CD14-positive monocyte (primary cell): ENCODE measurements around the gene SCARB1. TPM values are rescaled to one million over a fixed set of nuclear protein-coding genes. Genes with fewer than 3 reads are reported as not detected.

Source experiments
- DNase-seq, 3 donors: peaks; one replicate each; pipeline ENCODE4 v3.0.0-alpha.2; 2011 to 2022
- H2AFZ ChIP-seq: 2 replicates; pipeline ENCODE4 v1.6.0; 2012; ENCODE audit warnings: mild to moderate bottlenecking, low read depth, low read length, inconsistent platforms; ENCODE audit not compliant: insufficient read depth, poor library complexity, severe bottlenecking
- H3K27ac ChIP-seq, 2 donors: 1 replicate in 1 of 2; 2 replicates in 1 of 2; pipeline ENCODE4 v1.5.1; 2012 to 2013; ENCODE audit warnings: low read length in 2 of 2, control low read depth in 1 of 2, inconsistent platforms in 1 of 2, low read depth in 1 of 2, mild to moderate bottlenecking in 1 of 2
- H3K27me3 ChIP-seq, 2 donors: one replicate each; pipeline versions ENCODE4 v1.6.0 to v1.6.1; 2011 to 2013; ENCODE audit warnings: low read length in 2 of 2; ENCODE audit not compliant: control insufficient read depth in 2 of 2, insufficient read depth in 2 of 2
- H3K36me3 ChIP-seq, 2 donors: replicated peaks in 1 of 2; 1 replicate in 1 of 2; 2 replicates in 1 of 2; pipeline versions ENCODE4 v1.5.1 to v1.6.1; 2012 to 2013; ENCODE audit warnings: low read length in 2 of 2, control low read depth in 1 of 2, inconsistent platforms in 1 of 2, mild to moderate bottlenecking in 1 of 2; ENCODE audit not compliant: insufficient read depth in 2 of 2, control insufficient read depth in 1 of 2
- H3K4me1 ChIP-seq, 2 donors: 1 replicate in 1 of 2; 2 replicates in 1 of 2; pipeline versions ENCODE4 v1.5.1 to v1.6.1; 2012 to 2013; ENCODE audit warnings: low read length in 2 of 2, control low read depth in 1 of 2, inconsistent platforms in 1 of 2, mild to moderate bottlenecking in 1 of 2, moderate library complexity in 1 of 2; ENCODE audit not compliant: insufficient read depth in 2 of 2, control insufficient read depth in 1 of 2
- H3K4me2 ChIP-seq: replicated peaks from 2 replicates; pipeline ENCODE3; 2012; ENCODE audit warnings: low read length, moderate library complexity, mild to moderate bottlenecking; ENCODE audit not compliant: poor library complexity, severe bottlenecking; ENCODE audit errors: extremely low read depth
- H3K4me3 ChIP-seq, 3 experiments: fragments of 200-600 bp in 1 of 3; sonication (generic) in 1 of 3; replicated peaks in 1 of 3; 1 replicate in 2 of 3; 2 replicates in 1 of 3; pipeline ENCODE4 v1.5.1; 2011 to 2013; ENCODE audit warnings: low read length in 3 of 3, mild to moderate bottlenecking in 3 of 3, control low read depth in 2 of 3, low read depth in 2 of 3, inconsistent platforms in 1 of 3, moderate library complexity in 1 of 3
- H3K79me2 ChIP-seq: 2 replicates; pipeline ENCODE4 v1.6.0; 2012; ENCODE audit warnings: mild to moderate bottlenecking, control low read depth, inconsistent platforms, low read length, moderate library complexity; ENCODE audit not compliant: insufficient read depth
- H3K9ac ChIP-seq: 2 replicates; pipeline ENCODE4 v1.6.0; 2017; ENCODE audit warnings: low read length, mild to moderate bottlenecking; ENCODE audit not compliant: insufficient read depth, poor library complexity, severe bottlenecking
- H3K9me3 ChIP-seq, 2 donors: replicated peaks in 1 of 2; 1 replicate in 1 of 2; 2 replicates in 1 of 2; pipeline versions ENCODE4 v1.5.1 to v1.6.1; 2012 to 2013; ENCODE audit warnings: low read length in 2 of 2, control low read depth in 1 of 2; ENCODE audit not compliant: control insufficient read depth in 1 of 2, insufficient read depth in 1 of 2
- H4K20me1 ChIP-seq: 2 replicates; pipeline ENCODE4 v1.6.0; 2012; ENCODE audit warnings: mild to moderate bottlenecking, low read length, control low read depth, moderate library complexity; ENCODE audit not compliant: insufficient read depth
- H3K27ac Mint-ChIP-seq, 7 donors: one replicate each; pipeline ENCODE4 v1.8.0; 2020; ENCODE audit warnings: mild to moderate bottlenecking in 7 of 7, mixed read lengths in 7 of 7, moderate library complexity in 6 of 7, inconsistent platforms in 2 of 7
- H3K27me3 Mint-ChIP-seq, 3 donors: one replicate each; pipeline ENCODE4 v1.8.0; 2021 to 2022; ENCODE audit warnings: low read depth in 3 of 3, mild to moderate bottlenecking in 3 of 3, mixed read lengths in 3 of 3, moderate library complexity in 3 of 3, inconsistent platforms in 1 of 3
- H3K36me3 Mint-ChIP-seq, 2 donors: one replicate each; pipeline ENCODE4 v1.8.0; 2020; ENCODE audit warnings: mixed read lengths in 2 of 2, inconsistent platforms in 1 of 2, mild to moderate bottlenecking in 1 of 2
- H3K4me1 Mint-ChIP-seq: one replicate; pipeline ENCODE4 v1.8.0; 2020; ENCODE audit warnings: mild to moderate bottlenecking, mixed read lengths
- H3K4me3 Mint-ChIP-seq, 2 donors: one replicate each; pipeline ENCODE4 v1.8.0; 2020; ENCODE audit warnings: mild to moderate bottlenecking in 2 of 2, mixed read lengths in 2 of 2, moderate library complexity in 1 of 2
- H3K9me3 Mint-ChIP-seq, 7 donors: one replicate each; pipeline ENCODE4 v1.8.0; 2020 to 2022; ENCODE audit warnings: mixed read lengths in 7 of 7, mild to moderate bottlenecking in 6 of 7, moderate library complexity in 6 of 7, inconsistent platforms in 2 of 7
- WGBS: methylation state at CpG from one replicate; pipeline ENCODE4 v1.1.5; 2013; ENCODE audit warnings: missing lambda C conversion rate; ENCODE audit not compliant: insufficient coverage; 5-methylcytosine and 5-hydroxymethylcytosine counted together
- intact Hi-C, 2 donors: fragments of 100-400 bp; cut with micrococcal nuclease; formaldehyde crosslinking; loops; one replicate each; pipeline versions ENCODE4 v1.15.0 to v1.15.1; 2023
- polyA plus RNA-seq, 3 donors: library from polyadenylated mRNA; depleted of rRNA in 1 of 3; unstranded in 2 of 3; stranded (reverse) in 1 of 3; fragments of 300-500 nt in 2 of 3; fragments of >200 nt in 1 of 3; fragmentation: Illumina TruSeq in 2 of 3; gene quantifications; 1 replicate in 2 of 3; 2 replicates in 1 of 3; pipeline ENCODE4 v1.2.3, GENCODE V29; 2012 to 2021
- TF ChIP-seq, protein P1 (sequence below): fragments of 200-600 bp; IDR thresholded peaks from one replicate; pipeline ENCODE4 v1.8.0; 2022; ENCODE audit warnings: antibody characterized with exemption, mild to moderate bottlenecking

The SCARB1 gene
- polyA plus RNA-seq, 3 donors: 13.1 to 34.3 (median 15.2) TPM

DNA sequence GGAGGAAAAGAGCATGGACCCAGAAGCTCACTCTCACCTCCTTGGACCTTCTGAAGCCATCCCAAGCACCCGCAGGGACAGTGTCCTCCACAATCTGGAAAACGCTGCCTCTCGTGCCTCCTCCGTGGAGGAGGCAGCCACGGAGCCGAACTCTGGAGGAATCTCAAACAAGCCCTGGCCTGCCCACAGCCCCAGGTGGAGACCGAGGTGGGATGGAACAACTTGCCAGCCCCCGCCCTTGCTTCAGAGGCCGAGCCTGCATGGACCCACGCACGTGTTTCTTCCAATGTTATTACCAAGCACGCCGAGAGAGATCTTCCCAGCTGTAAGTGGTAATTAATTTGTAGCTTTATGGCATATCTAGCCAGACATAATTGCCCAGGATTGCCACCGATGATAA, 61.3 kb downstream of the SCARB1 start:
- WGBS: 92% methylated on average over 10 of the region's 14 CpGs
- Histone ChIP-seq H4K20me1 (no peaks in the 10 kb centered on the region), H3K4me2 (no peak overlapping the region), H3K9ac (no peak overlapping the region), H2AFZ (no peak overlapping the region), H3K79me2 (no peaks in the 10 kb centered on the region), H3K4me1 (peaks cover 5 to 10% of the 10 kb centered on the region in 2 donors), H3K27me3 (no peaks in the 10 kb centered on the region), H3K27ac (no peak overlapping the region), H3K4me3 (no peak overlapping the region), H3K9me3 (no peaks in the 10 kb centered on the region), H3K36me3 (peaks cover 26 to 66% of the 10 kb centered on the region in 2 donors)
- no peak overlapping the region for H3K4me3 Mint-ChIP-seq
- H3K4me1 Mint-ChIP-seq: peaks cover 6% of the 10 kb centered on the region
- TF ChIP-seq, protein P1, sequence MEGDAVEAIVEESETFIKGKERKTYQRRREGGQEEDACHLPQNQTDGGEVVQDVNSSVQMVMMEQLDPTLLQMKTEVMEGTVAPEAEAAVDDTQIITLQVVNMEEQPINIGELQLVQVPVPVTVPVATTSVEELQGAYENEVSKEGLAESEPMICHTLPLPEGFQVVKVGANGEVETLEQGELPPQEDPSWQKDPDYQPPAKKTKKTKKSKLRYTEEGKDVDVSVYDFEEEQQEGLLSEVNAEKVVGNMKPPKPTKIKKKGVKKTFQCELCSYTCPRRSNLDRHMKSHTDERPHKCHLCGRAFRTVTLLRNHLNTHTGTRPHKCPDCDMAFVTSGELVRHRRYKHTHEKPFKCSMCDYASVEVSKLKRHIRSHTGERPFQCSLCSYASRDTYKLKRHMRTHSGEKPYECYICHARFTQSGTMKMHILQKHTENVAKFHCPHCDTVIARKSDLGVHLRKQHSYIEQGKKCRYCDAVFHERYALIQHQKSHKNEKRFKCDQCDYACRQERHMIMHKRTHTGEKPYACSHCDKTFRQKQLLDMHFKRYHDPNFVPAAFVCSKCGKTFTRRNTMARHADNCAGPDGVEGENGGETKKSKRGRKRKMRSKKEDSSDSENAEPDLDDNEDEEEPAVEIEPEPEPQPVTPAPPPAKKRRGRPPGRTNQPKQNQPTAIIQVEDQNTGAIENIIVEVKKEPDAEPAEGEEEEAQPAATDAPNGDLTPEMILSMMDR: no peak
- intact Hi-C loops: no loop called here
- peaks cover 0 to 3% (median 0%) of the 10 kb centered on the region in 7 donors for H3K9me3 Mint-ChIP-seq
- peaks cover 59 to 68% of the 10 kb centered on the region in 2 donors for H3K36me3 Mint-ChIP-seq
- peaks cover 0 to 3% (median 1%) of the 10 kb centered on the region in 3 donors for H3K27me3 Mint-ChIP-seq
- H3K27ac Mint-ChIP-seq: no peak overlapping the region
- no peak for DNase-seq

DNA sequence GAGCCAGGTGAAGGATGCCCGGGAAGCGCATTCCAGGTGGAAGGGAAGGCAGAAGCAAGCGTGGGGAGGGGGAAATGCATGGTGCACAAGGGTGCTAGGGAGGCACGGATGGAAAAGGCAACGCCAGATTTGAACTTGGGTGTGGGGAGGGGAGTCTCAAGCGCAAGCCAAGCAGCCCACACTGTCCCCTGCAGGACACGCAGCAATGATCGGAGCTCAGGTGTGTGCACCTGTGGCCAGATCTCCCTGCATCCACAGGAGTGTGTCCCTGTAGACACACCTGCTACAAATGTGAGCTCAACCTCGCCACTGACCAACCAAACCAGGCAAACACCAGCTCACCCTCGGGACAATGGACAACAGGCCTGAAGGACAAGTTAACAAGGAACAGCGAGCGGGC, 63.2 kb downstream of the SCARB1 start:
- Histone ChIP-seq H3K79me2 (no peaks in the 10 kb centered on the region), H4K20me1 (no peaks in the 10 kb centered on the region), H3K4me3 (no peak overlapping the region), H3K4me2 (no peak overlapping the region), H3K9ac (no peak overlapping the region), H3K36me3 (peaks cover 17 to 50% of the 10 kb centered on the region in 2 donors), H3K27me3 (no peaks in the 10 kb centered on the region), H2AFZ (no peak overlapping the region), H3K4me1 (peaks cover 21 to 28% of the 10 kb centered on the region in 2 donors), H3K9me3 (no peaks in the 10 kb centered on the region), H3K27ac (no peak overlapping the region)
- H3K4me3 Mint-ChIP-seq: no peak overlapping the region
- H3K36me3 Mint-ChIP-seq: peaks cover 55 to 59% of the 10 kb centered on the region in 2 donors
- H3K27me3 Mint-ChIP-seq: peaks cover 0 to 3% (median 1%) of the 10 kb centered on the region in 3 donors
- no peak for DNase-seq
- H3K9me3 Mint-ChIP-seq: peaks cover 0 to 3% (median 0%) of the 10 kb centered on the region in 7 donors
- intact Hi-C loops: no loop called here
- 99% methylated on average over 12 of the region's 12 CpGs for WGBS
- TF ChIP-seq, protein P1: no peak
- H3K4me1 Mint-ChIP-seq: peaks cover 24% of the 10 kb centered on the region
- H3K27ac Mint-ChIP-seq: no peak overlapping the region
